ENCODE data around the gene ANKRD11.
"Not testable (repeated sequence)": the region's sequence is repeated elsewhere in the genome, so short reads cannot be mapped to it uniquely, and the experiment has no call there.

The ANKRD11 gene

DNA sequence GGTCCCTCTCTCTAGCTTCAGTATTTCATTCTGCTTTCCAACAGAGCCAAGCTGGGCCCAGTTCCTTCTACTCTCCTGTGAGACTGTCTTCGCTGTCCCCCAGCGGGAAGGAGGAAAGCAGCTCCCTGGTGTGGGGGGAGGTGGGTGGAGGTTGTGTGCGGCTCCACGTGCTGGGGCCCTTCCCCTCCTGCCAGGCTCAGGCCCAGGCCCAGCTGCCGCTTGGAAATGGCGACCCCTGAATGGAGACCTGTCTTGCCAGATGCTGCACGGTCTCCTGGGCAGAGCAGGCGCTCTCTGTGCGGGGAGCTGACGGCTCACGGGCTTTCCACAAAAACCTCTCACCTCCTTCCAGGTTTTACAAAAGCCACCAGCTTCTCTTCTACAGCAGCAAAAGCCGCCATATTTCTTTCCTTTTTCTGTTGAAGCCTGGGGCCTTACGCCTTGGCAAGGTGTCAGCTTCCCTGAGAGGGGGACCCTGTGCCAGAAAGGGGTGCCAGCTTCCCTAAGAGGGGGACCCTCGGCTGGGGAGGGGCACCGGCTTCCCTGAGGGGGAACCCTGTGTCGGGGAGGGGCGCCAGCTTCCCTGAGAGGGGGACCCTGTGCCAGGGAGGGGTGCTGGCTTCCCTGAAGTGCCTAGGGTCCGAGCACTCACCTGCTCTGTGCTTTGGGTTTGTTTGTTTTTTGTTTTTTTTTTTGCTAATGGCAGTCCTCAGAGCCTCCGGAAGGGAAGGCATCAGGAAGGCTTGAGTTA is 225.4 kb downstream of the ANKRD11 start:
- DNase-seq (ENCODE audit: low read depth) = no peak

DNA sequence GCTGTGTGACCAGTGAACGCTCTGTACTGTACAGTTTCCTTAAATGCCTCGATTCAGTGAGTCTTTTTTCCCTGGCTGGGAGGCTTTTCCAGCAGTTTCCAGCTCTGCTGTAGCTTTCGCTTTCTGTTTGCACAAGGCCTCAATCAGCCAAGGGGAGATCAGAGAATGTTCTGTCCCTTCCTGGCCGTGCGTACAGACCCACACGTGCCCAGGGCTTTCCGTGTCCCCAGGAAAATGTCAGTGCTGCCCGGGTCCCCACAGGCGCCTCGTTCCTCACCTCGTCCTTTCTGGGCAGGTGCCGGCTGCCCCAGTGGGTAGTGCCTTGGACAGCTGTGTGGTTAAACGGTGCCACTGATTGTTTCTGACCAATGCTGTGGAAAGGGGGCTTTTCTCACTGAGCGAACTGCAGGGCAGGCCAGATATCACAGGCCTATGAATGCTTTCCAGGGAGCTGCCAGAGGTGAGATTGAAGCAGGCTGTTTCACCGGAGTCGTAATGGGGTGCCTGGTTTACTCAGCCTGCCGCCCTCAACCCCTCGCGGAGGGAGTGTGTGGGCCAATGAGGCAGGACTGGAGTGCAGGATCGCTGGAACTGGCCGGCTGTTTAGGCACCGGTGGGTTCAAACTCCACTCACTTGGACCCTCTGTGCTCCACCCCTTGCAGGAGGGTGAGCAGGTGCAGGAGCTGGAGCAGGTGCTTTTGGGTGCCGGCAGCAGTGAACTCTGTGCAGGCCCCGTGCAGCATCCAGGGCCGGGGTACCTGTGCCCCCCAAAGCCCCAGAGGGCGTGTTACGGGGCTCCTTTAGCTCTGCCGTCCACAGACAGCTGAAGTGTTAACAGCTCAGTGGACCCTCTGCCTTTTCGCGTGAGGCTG is 228.4 kb downstream of the ANKRD11 start:
- DNase-seq (ENCODE audit: low read depth) = no peak

DNA sequence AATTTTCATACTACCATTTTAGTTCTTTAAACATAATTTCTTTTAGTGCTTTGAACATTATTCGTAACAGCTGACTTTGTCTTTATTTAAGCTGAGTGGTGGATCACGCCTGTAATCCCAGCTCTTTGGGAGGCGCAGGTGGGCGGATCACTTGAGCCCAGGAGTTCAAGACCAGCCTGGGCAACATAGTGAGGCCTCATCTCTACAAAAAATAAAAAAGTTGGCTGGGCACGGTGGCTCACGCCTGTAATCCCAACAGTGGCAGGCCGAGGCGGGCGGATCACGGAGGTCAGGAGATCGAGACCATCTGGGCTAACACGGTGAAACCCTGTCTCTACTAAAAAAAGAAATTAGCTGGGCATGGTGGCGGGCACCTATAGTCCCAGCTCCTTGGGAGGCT is 230.5 kb downstream of the ANKRD11 start:
- not testable (repeated sequence) for DNase-seq (ENCODE audit: low read depth)

DNA sequence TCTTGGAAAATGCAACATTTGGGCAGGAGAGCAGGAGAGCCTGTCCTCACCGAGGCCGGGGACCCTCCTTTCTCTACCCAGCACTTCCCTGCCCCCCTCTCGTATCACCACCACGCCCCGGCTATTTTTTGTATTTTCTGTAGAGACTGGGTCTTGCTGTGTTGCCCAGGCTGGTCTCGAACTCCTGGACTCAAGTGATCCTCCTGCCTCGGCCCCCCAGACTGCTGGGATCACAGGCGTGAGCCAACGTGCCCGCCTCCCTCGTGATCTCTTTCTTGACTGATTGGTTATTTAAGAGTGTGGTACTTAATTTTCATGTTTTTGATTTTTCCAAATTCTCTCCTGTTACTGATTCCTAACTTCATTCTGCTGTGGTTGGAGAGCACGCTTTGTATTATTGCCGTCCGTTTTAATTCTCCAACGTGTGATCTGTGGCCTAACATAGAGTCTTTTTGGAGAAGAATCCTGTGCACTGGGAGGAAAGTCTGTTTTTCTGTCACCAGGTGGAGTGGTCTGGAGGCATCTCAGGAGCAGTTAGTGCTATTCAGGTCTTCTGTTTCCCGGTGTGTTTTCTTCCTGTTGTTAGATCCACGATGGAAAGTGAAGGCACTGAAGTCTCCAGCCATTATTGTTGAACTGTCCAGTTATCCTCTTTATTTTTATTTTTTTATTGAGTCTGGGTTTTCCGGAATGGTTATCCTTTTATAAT is 232.4 kb downstream of the ANKRD11 start:
- no peak for DNase-seq (ENCODE audit: low read depth)

DNA sequence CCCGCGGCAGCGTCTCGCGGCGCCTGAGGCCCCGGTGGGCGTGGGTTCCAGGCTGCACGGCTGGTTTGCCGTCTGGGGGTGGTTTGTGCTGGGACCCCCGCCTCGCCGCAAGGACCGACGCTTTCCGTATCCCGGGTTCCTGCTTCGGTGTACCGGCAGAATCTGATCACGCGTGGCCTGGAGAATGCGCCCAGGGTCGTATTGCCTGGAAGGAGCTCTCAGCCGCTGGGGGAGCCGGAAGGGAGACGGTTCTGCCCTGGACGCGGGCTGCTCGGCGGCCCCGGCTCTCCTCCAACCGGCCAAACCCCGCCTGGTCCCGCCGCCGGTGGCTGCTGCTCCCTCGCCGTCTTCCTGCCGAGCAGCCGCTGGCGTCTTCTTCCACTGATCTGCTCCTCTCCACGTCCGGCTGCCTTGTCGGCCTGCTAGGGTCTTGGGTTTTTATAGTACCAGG is 233.1 kb downstream of the ANKRD11 start:
- DNase-seq (ENCODE audit: low read depth) = no peak

DNA sequence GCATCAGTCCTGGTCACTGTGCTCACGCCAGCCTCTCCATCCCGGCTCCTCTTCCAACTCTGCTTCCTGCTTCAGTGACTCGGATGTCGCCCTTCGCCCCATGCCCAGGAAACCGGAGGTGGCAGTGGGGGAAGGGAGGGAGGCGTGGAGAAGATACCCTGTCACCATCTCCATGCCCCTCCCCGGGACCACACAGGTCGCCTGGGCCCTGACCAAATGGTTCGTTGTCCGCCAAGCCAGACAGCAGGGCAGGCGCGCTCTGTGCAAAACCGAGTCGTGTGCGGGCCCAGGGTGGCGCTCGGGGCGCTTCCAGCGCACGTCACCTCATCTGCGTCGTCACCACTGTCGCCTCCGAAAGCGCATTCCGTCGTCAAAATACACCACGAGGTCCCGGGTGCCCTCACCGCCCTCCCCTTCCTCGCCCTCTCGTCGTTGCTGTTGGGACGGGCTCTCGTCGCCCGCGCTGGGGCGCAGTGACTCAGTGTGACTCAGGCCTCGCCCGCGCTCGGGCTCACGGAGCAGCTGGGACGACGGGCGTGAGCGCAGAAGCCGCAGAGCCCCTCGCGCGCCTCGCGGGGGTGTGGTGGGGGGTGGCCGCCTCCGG is 233.6 kb downstream of the ANKRD11 start:
- DNase-seq (ENCODE audit: low read depth) = peak; percentile 80

DNA sequence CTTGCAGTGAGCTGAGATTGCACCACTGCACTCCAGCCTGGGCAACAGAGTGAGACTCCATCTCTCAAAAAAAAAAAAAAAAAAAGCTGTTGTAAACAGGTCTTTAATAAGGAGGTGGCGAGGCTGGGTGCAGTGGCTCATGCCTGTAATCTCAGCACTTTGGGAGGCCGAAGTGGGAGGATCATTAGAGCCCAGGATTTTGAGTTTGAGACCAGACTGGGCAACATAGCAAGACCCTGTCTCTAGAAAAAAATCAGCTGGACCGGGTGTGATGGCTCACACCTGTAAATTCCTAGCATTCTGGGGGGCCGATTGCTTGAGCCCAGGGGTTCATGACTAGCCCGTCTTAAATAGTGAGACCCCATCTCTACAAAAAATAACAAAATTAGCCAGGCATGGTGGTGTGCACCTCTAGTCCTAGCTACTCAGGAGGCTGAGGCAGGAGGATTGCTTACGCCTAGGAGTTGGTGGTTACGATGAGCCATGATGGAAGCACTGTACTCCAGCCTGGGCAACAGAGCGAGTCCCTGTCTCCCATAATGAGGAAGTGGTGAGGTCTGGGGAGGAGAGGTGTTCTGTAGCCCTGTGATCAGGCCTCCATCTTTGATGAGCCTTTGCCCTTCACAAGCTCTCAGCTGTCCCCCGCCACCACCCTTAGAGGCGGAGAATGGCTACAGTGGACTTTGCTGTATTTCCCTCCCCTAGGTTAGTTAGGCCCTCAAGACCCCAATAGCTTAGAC is 236.6 kb downstream of the ANKRD11 start:
- no peak for DNase-seq (ENCODE audit: low read depth)

DNA sequence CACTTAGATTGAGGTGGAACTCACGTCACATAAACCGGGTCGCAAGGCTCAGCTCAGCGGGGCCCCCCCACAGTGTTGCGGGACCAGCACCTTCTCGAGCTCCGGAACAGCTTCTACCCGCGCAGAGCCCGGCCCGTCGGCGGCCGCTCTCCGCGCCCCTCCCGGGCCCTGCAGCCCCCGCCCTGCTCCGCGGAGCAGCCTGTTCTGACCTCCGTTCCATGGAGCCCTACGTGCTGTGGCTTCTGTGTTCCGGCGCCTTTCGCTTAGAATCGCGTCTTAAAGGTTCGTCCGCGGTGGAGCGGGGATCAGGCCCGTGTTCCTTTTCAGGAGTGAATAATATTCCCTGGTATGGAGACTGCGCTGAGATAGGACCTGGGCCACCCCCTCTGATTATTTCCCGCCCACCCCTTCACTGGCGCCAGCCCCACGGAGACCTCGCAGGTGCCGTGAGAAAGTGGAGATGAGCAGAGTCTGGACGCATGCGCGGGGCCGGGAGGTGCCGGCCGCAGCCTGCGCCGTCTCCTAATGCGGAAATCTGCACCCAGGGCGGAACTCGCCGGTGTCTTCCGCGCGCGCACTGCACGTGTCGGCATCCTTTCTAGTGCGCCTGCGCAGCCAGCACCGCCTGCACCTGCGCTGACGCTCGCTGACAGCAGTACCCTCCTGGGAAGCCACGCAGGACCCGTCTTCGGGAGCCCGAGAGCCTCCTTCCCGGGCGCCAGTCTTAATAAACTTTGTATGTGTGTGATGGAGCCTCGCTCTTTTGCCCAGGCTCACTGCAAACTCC is 242.0 kb downstream of the ANKRD11 start:
- DNase-seq (ENCODE audit: low read depth) = no peak

DNA sequence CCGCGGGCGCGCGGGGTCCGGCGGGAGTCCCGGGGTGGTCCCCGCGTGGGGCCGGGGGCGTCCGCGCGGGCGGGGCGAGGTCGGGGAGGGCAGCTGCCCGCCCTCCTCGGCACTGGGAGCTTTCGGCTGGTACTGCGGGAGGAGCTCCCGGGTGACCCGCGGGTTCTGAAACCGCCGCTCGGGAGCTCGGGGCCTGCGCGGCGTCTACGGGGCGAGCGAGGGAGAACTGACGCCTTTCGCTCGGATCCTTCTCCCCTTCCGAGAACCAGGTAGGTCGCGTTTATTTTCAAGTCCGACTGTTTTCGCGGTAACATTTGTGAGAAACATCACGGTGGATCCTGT is 242.7 kb downstream of the ANKRD11 start:
- not testable (repeated sequence) for DNase-seq (ENCODE audit: low read depth)

DNA sequence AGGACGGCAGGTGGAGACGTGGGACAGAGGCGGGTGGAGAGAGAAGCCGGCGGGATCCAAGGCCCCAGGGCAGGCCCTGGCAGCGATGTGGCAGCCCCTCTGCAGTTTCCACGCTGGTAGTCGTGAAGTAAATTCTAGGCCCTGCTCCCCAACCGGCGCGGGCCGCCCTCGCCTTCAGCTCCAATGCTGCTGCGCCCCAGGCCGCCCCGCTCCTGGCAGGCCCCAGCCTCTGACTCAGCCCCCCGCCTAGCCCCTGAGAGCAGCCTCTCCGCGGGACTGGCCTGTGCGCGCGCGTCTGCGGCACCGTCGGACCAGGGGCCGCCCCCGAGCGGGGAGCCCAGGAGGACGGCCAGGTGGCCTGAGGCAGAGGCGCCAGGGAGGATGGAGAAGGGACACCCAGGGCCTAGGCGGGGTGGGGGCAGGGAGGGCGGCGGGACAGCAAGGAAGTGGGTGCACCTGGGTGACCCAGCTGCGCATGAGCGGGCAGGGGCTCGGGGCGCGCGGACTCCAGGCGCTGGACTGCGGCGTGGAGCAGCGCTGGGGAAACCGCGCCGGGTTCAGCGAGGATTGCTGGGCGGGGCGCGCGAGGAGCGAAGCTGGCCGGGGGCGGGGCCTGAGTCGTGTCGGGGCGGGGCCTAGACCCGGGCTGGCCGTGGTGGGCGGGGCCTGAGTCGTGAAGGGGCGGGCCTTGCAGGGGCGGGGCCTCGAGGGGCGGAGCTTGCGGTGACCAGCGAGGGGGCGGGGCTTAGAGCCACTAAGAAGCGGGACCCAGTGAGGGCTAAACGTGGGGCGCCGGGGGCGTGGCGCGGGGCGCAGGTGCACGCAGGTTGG is 243.2 kb downstream of the ANKRD11 start:
- DNase-seq (ENCODE audit: low read depth) = peak; percentile 93

DNA sequence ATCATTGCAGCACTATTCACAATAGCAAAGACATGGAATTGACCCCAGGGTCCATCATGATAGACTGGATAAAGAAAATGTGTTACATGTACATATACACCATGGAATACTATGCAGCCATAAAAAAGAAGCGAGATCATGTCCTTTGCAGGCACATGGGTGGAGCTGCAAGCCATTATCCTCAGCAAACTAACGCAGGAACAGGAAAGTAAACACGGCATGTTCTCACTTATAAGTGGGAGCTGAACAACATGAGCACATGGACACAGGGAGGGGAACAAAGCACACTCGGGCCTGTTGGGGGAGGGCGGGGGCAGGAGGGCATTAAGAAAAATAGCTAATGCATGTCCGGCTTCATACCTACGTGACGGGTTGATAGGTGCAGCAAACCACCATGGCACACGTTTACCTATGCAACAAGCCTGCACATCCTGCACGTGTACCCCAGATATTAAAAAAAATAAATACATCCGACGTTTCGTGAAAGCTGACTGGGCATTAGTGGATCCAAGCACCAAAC is 243.9 kb downstream of the ANKRD11 start:
- no peak for DNase-seq (ENCODE audit: low read depth)

DNA sequence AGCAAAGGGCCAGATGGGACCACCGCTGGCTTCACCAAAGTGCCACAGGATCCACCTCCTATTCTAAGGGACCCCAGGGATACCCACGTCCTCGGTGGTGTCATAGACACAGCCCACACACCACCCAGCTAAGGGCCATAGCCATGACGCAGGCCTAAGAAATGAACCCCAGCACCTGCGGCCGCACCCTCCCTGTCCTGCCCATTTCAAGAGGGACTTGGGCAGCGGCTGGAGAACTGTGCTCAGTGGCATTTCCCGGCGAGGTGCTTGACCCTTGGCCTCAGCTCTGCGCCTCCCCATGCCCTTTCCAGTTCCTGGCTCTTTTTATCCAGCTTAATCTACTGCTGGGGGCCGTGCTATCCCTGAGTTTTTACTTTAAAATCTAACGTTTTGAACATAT is 245.6 kb downstream of the ANKRD11 start:
- no peak for DNase-seq (ENCODE audit: low read depth)

DNA sequence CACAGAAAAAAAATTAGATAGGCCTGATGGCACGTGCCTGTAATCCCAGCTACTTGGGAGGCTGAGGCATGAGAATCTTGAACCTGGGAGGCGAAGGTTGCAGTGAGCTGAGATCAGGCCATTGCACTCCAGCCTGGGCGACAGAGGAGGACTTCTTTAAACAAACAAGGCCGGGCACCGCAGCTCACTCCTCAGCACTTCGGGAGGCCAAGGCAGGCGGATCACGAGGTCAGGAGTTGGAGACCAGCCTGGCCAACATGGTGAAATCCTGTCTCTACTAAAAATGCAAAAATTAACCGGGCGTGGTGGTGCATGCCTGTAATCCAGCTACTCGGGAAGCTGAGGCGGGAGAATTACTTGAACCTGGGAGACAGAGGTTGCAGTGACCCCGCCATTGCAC is 246.1 kb downstream of the ANKRD11 start:
- DNase-seq (ENCODE audit: low read depth) = not testable (repeated sequence)

DNA sequence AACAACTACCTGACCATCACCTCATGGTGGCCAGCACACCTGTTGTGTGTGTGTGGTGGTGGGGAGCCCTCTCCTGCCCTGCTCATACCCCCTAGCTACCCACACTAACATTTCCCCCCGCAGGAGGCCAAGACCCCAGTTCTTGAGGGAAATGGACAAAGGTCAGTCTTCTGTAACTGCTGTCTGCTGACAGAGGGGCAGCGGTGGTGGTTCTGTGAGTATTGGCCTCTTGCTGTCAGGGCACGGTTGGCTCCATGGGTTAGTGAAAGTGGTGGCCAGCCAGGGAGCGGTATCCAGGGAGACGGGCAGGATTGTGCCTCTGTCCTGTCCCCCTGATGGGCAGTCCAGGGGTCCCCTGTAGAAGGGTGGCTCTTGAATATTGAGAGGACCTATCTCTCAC is 246.7 kb downstream of the ANKRD11 start:
- no peak for DNase-seq (ENCODE audit: low read depth)

DNA sequence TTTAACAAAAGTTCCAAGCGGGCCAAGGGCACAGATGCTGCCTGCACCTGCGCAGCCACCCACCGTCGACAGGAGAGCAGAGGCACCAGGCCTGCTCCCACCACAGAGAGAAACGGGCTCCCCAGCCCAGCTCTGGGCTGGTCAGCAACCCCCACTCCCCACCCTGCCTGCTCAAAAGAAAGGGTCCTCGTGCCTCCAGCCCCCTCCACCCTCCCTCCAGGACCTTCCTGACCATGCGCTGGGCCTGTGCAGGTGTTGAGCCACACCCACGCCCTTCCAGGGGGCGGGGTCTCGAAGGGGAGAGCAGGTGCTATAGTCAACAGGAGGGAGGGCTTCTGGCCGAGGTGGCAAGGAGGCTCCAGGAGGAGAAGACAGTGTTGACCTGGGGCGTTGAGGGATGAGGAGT is 247.6 kb downstream of the ANKRD11 start:
- no peak for DNase-seq (ENCODE audit: low read depth)

DNA sequence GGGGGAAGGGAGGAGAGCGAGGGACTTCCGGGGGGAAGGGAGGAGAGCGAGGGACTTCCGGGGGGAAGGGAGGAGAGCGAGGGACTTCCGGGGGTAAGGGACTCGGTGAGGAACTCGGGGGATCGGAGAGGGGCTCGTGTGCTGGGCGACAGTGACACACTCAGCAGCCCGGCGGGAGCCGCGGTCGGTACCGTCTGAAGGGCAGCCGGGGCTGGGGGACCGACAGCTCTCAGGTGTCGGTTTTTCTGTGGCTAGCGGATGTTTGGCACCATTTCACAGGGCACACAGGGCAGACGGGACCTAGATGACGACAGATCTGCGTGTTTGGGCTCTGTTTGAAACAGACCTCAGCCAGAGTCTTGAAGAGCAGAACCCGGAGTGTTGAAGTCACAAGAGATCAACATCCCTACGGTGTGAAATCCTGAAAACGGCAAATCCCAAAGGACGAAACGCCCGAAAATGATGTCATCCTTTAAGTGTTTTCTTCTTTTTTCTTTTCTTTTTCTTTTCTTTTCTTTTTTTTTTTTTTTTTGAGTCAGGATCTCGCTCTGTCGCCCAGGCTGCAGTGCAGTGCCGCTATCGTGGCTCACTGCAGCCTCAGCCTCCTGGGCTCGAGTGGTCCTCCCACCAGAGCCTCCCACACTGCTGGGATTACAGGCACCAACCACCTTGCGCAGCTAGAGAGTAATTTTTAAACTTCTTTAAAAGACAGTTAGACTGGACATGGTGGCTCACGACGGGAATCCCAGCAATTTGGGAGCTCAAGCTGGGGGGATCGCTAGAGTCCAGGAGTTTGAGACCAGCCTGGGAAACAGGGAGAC is 249.0 kb downstream of the ANKRD11 start:
- peak; percentile 64 for DNase-seq (ENCODE audit: low read depth)

DNA sequence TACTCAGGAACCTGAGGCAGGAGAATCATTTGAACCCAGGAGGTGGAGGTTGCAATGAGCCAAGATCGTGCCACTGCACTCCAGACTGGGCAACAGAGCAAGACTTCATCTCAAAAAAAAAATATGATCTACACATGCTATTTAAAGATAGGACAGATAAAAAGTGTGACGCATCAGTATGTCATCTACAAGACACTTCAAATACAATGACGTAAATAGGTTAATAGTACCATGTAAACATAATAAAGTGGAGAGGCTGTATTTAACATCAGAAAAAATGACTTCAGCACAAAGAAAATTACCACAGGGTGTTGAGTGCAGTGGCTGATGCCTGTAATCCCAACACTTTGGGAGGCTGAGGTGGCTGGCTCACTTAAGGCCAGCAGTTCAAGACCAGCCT is 252.6 kb downstream of the ANKRD11 start:
- no peak for DNase-seq (ENCODE audit: low read depth)

DNA sequence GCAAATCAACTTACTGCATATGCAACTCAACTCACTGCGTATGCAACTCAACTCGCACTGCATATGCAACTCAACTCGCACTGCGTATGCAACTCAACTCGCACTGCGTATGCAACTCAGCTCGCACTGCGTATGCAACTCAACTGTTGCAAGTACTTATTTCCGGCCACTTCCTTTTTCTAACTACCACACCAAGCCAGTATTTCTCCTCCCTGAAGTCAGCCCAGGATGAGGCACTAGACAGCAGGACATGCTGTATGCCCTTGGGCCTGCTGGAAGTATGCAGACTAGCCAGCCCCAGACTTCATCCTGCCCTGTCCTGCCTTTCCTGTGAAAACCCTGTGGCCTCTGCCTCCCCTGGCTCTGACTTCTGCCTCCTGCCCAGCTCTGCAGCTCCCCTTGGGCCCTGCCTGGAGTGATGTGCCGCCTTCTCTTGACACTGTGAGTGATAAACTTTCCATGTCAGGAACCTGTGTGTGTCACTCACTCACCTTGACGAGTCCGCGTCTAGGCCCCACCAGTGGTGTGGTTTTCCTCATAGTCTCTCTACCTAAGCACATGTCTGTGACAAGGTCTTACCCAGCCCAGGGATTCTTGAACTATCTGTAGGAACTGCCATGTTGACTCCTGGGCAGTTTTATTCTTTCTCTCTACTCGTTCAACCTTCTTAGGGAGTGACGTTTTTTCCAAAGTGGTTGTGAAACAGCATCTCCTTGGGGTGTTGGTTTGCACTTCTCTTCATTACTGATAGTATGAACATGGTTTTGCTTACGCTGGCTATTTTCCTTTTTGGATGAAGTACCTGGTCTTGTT is 256.5 kb downstream of the ANKRD11 start:
- DNase-seq (ENCODE audit: low read depth) = no peak
